Fibroblast of mammary gland (primary cell): ENCODE data around the gene ENPP5.

Experiments
- DNase-seq: peaks from one replicate; pipeline ENCODE4 v3.0.0-alpha.2; 2010; ENCODE audit warnings: low read depth
- H3K4me3 ChIP-seq: 2 replicates; pipeline ENCODE4 v1.5.1; 2011; ENCODE audit warnings: low read depth, mild to moderate bottlenecking, low read length, moderate library complexity; ENCODE audit not compliant: control insufficient read depth
- CTCF ChIP-seq: conservative IDR thresholded peaks from 2 replicates; pipeline ENCODE4 v1.5.1; 2011; ENCODE audit warnings: low read depth, low read length, inconsistent platforms; ENCODE audit not compliant: control insufficient read depth, insufficient read depth

ENPP5 gene

GRCh38 chr6:46118836-46119235 is 51.9 kb downstream of the ENPP5 start:
- DNase-seq: no peak
- no peak for TF ChIP-seq CTCF
- H3K4me3 ChIP-seq: no peak overlapping the region

GRCh38 chr6:46118157-46118556 is 52.6 kb downstream of the ENPP5 start:
- TF ChIP-seq CTCF: no peak
- DNase-seq: no peak
- no peak overlapping the region for H3K4me3 ChIP-seq

GRCh38 chr6:46116289-46116688 is 54.5 kb downstream of the ENPP5 start:
- no peak overlapping the region for H3K4me3 ChIP-seq
- no peak for TF ChIP-seq CTCF
- no peak for DNase-seq

- TF ChIP-seq CTCF: no peak
Measured at GRCh38 chr6:46115634-46116033, 55.1 kb downstream of the ENPP5 start.

GRCh38 chr6:46113370-46113769 is 57.4 kb downstream of the ENPP5 start:
- DNase-seq: no peak
- TF ChIP-seq CTCF: no peak
- H3K4me3 ChIP-seq: no peak overlapping the region

More at GRCh38 chr6:46115634-46116033, 55.1 kb downstream of the ENPP5 start:
- no peak for DNase-seq
- H3K4me3 ChIP-seq: no peak overlapping the region
